HG03457 (cell line): ENCODE results near the gene LETM1.
"Not testable (repeated sequence)": the region's sequence is repeated elsewhere in the genome, so short reads cannot be mapped to it uniquely, and the experiment has no call there.

Experiments
- ATAC-seq: cut with Tn5 transposase; IDR thresholded peaks from one replicate; pipeline ENCODE4 v1.9.1; 2021; ENCODE audit warnings: moderate number of reproducible peaks; ENCODE audit not compliant: unreplicated experiment

Gene LETM1

GRCh38 chr4:1852904-1853623, 2.9 kb downstream of the LETM1 start:
- ATAC-seq, result no peak

GRCh38 chr4:1851575-1852410, 4.2 kb downstream of the LETM1 start:
- ATAC-seq, result no peak

- ATAC-seq, result no peak
These were observed 4.8 kb downstream of the LETM1 start for GRCh38 chr4:1851160-1851559.

GRCh38 chr4:1850276-1850675, 5.7 kb downstream of the LETM1 start:
- ATAC-seq, result no peak

- no peak for ATAC-seq
These were observed 9.4 kb downstream of the LETM1 start for GRCh38 chr4:1846580-1846979.

- ATAC-seq, result not testable (repeated sequence)
These were observed 11.3 kb downstream of the LETM1 start for GRCh38 chr4:1844618-1845017.

- ATAC-seq, result no peak
These were observed 12.1 kb downstream of the LETM1 start for GRCh38 chr4:1843852-1844251.

GRCh38 chr4:1842993-1843448, 12.9 kb downstream of the LETM1 start:
- ATAC-seq, result no peak

GRCh38 chr4:1842339-1842895, 13.5 kb downstream of the LETM1 start:
- ATAC-seq, result no peak

GRCh38 chr4:1841887-1842210, 14.1 kb downstream of the LETM1 start:
- no peak for ATAC-seq

- ATAC-seq, result no peak
These were observed 14.6 kb downstream of the LETM1 start for GRCh38 chr4:1841201-1841886.

GRCh38 chr4:1839282-1839681, 16.7 kb downstream of the LETM1 start:
- ATAC-seq, result no peak

GRCh38 chr4:1837069-1837468, 18.9 kb downstream of the LETM1 start:
- ATAC-seq, result no peak

GRCh38 chr4:1836650-1837049, 19.3 kb downstream of the LETM1 start:
- no peak for ATAC-seq

GRCh38 chr4:1835836-1836235, 20.1 kb downstream of the LETM1 start:
- ATAC-seq, result not testable (repeated sequence)

GRCh38 chr4:1834047-1834775, 21.7 kb downstream of the LETM1 start:
- no peak for ATAC-seq

GRCh38 chr4:1833307-1834046, 22.5 kb downstream of the LETM1 start:
- no peak for ATAC-seq

GRCh38 chr4:1832690-1833089, 23.3 kb downstream of the LETM1 start:
- ATAC-seq, result no peak

- ATAC-seq, result no peak
These were observed 24.6 kb downstream of the LETM1 start for GRCh38 chr4:1831331-1831730.

GRCh38 chr4:1830642-1831228, 25.2 kb downstream of the LETM1 start:
- no peak for ATAC-seq
